Choroid plexus epithelial cell (primary cell): ENCODE data around the gene PI4KA.

Experiments
- DNase-seq: peaks from one replicate; pipeline ENCODE4 v3.0.0-alpha.2; 2010; ENCODE audit warnings: low read depth
- H3K4me3 ChIP-seq: 2 replicates; pipeline ENCODE4 v1.5.1; 2011; ENCODE audit warnings: low read depth, mild to moderate bottlenecking, control low read depth, low read length, moderate library complexity
- TF ChIP-seq, protein P1 (sequence below): conservative IDR thresholded peaks from 2 replicates; pipeline ENCODE4 v1.5.1; 2011; ENCODE audit warnings: low read depth, mild to moderate bottlenecking, control low read depth, inconsistent platforms, low read length, moderate library complexity

PI4KA gene

GRCh38 chr22:20779014-20779817, 79.4 kb downstream of the PI4KA start:
- DNase-seq = no peak
- TF ChIP-seq, protein P1, sequence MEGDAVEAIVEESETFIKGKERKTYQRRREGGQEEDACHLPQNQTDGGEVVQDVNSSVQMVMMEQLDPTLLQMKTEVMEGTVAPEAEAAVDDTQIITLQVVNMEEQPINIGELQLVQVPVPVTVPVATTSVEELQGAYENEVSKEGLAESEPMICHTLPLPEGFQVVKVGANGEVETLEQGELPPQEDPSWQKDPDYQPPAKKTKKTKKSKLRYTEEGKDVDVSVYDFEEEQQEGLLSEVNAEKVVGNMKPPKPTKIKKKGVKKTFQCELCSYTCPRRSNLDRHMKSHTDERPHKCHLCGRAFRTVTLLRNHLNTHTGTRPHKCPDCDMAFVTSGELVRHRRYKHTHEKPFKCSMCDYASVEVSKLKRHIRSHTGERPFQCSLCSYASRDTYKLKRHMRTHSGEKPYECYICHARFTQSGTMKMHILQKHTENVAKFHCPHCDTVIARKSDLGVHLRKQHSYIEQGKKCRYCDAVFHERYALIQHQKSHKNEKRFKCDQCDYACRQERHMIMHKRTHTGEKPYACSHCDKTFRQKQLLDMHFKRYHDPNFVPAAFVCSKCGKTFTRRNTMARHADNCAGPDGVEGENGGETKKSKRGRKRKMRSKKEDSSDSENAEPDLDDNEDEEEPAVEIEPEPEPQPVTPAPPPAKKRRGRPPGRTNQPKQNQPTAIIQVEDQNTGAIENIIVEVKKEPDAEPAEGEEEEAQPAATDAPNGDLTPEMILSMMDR = no peak
- H3K4me3 ChIP-seq = no peak overlapping the region

GRCh38 chr22:20777420-20778177, 81.0 kb downstream of the PI4KA start:
- H3K4me3 ChIP-seq = no peak overlapping the region
- peak; percentile 91 for DNase-seq
- TF ChIP-seq, protein P1 = peak; percentile 24

DNA sequence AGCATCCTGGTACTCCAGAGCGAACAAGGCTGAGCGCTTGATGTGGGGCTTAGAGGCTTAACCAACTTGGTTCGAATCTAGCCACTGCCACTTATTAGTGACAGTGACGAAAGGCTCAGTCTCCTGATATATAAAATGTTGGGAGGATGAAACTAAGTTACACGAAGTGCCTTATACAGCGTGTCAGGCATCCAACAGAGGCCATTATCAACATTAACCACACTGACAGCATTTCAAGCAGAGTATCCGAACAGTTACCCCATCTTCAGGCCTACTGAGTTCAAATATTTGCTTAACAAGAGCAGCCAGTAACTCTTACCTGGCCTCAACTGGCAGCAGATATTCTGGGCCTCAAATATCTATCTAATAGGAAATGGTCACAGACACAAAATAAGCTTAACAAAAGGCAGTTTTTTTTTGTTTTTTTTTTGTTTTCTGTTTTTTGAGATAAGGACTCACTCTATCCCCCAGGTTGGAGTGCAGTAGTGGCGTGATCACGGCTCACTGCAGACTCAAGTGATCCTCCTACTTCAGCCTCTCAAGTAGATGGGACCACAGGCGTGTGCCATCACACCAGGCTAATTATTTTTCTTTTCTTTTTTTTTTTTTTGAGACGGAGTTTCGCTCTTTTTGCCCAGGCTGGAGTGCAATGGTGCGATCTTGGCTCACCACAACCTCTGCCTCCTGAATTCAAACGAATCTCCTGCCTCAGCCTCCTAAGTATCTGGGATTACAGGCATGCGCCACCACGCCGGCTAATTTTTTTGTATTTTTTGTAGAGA, 81.8 kb downstream of the PI4KA start:
- DNase-seq = no peak
- H3K4me3 ChIP-seq = no peak overlapping the region
- TF ChIP-seq, protein P1 = no peak

GRCh38 chr22:20775342-20775895, 83.2 kb downstream of the PI4KA start:
- no peak for DNase-seq
- H3K4me3 ChIP-seq = no peak overlapping the region
- TF ChIP-seq, protein P1 = no peak

DNA sequence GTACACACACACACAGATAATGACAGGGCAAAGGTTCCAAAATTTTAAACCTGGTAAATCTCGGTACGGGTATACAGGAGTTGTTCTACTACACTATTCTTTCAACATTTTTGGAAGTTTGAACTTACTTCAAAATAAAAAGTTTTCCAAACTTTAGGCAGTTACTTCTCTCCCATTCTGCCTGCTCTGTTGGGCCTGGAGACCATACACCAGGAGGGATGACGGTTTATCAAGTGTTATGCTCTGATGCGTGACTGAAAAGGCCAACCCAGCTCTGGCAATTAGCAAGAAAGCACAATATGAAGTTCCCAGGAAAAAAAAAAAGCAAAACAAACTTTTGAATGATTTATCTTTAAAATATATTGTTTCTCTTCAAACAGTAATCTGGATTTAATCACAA, 83.7 kb downstream of the PI4KA start:
- H3K4me3 ChIP-seq = no peak overlapping the region
- no peak for DNase-seq
- TF ChIP-seq, protein P1 = no peak

DNA sequence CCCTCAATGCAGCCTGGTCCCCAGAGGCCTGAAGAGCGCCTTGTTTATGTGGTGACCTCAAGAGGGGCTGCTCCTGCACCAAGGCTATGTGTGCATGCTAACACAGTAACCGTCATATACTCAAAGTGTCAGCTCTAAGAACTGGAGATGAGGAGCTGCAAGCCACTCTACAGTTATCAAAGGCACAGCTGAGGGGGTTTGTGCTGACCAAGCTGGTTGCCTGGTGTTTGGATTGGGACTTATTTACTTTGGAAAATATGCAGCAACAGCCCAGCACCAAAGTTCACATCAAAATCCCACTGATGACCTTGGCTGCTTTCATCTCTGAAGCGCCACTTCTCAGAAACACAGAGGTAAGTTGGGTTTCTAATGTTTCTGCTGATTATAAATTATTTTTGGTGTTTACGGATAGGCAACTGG, 84.8 kb downstream of the PI4KA start, which contains the start of gene SERPIND1:
SERPIND1 (plus strand) TSS at position 321 of the 420 bp plus-strand sequence. CDS start 5,200 bp downstream, outside the sequence.
- no peak within 1 kb of the TSS for H3K4me3 ChIP-seq
- DNase-seq = no peak
- TF ChIP-seq, protein P1 = no peak
